A549 (cell line): ENCODE measurements around the gene CCDC187. TPM values are rescaled to one million over a fixed set of nuclear protein-coding genes. Genes with fewer than 3 reads are reported as not detected.

Source experiments
- ATAC-seq, 2 experiments: fragments of 200-7000 bp in 1 of 2; fragments of >200 bp in 1 of 2; cut with Nextera tagmentation in 1 of 2; cut with Tn5 transposase in 1 of 2; 3 replicates each; pipeline versions ENCODE4 v1.8.0 to v1.9.1; 2018 to 2020; ENCODE audit warnings: mild to moderate bottlenecking in 1 of 2, moderate library complexity in 1 of 2
- CTCF ChIA-PET: fragments of 300-600 bp; sonication (Branson Sonifier 250); formaldehyde crosslinking; extraction: SDS; loops from one replicate; lab custom pipeline; 2021; ENCODE audit warnings: antibody characterized with exemption, inconsistent platforms; lab: Yijun Ruan, JAX
- POLR2A ChIA-PET: fragments of 350-600 bp; formaldehyde crosslinking; extraction: SDS; loops from one replicate; lab custom pipeline; 2021; ENCODE audit warnings: antibody characterized with exemption, inconsistent platforms; lab: Yijun Ruan, JAX
- DNase-seq, 2 experiments: peaks; one replicate each; pipeline versions ENCODE4 v3.0.0 to v3.0.0-alpha.2; 2011 to 2016; ENCODE audit warnings: low read depth in 1 of 2, low spot score in 1 of 2
- FAIRE-seq: peaks from 2 replicates; lab custom pipeline; 2011; peaks lifted over from hg19 to GRCh38; lab: Jason Lieb, UNC
- H3K27ac ChIP-seq, 2 experiments: fragments of >200 bp; sonication (Bioruptor Twin); formaldehyde crosslinking; 3 replicates each; pipeline ENCODE4 v1.5.1; 2016 to 2017
- H3K4me1 ChIP-seq: fragments of >200 bp; sonication (Bioruptor Twin); formaldehyde crosslinking; 3 replicates; pipeline ENCODE4 v1.6.1; 2016
- H3K4me2 ChIP-seq: fragments of >200 bp; sonication (Bioruptor Twin); formaldehyde crosslinking; 3 replicates; pipeline ENCODE4 v1.6.1; 2016
- H3K4me3 ChIP-seq: fragments of >200 bp; sonication (Bioruptor Twin); formaldehyde crosslinking; 3 replicates; pipeline ENCODE4 v1.5.1; 2016
- H3K9me3 ChIP-seq: fragments of >200 bp; sonication (Bioruptor Twin); formaldehyde crosslinking; 3 replicates; pipeline ENCODE4 v1.6.1; 2016
- BCL3 ChIP-seq: fragments of >200 bp; sonication (Bioruptor Twin); formaldehyde crosslinking; IDR thresholded peaks from 3 replicates; pipeline ENCODE4 v1.6.1; 2016
- CBX2 ChIP-seq: fragments of 200-600 bp; sonication (generic); IDR thresholded peaks from 2 replicates; pipeline ENCODE4 v1.6.1; 2016; ENCODE audit warnings: low read depth, mild to moderate bottlenecking, borderline replicate concordance
- CHD2 ChIP-seq: fragments of 150-350 bp; IDR thresholded peaks from 2 replicates; pipeline ENCODE4 v1.6.1; 2014; ENCODE audit warnings: low read length; ENCODE audit not compliant: partially characterized antibody
- ELK1 ChIP-seq: fragments of 150-350 bp; IDR thresholded peaks from 2 replicates; pipeline ENCODE4 v1.6.1; 2014; ENCODE audit warnings: low read depth, mild to moderate bottlenecking, low read length
- FOSB ChIP-seq: fragments of 250-450 bp; sonication (Bioruptor Pico); IDR thresholded peaks from 2 replicates; pipeline ENCODE4 v1.5.0; 2020; ENCODE audit warnings: mild to moderate bottlenecking, moderate library complexity
- FOSL2 ChIP-seq, 2 experiments: fragments of 450-650 bp in 1 of 2; fragments of >200 bp in 1 of 2; sonication (Bioruptor Twin) in 1 of 2; formaldehyde crosslinking; IDR thresholded peaks; 2 replicates each; pipeline versions ENCODE4 v1.5.0 to v1.6.1; 2016 to 2020; ENCODE audit warnings: mild to moderate bottlenecking in 1 of 2, moderate library complexity in 1 of 2
- HMGXB4 ChIP-seq: fragments of 250-450 bp; sonication (Bioruptor Pico); IDR thresholded peaks from 2 replicates; pipeline ENCODE4 v1.5.0; 2021; ENCODE audit warnings: mild to moderate bottlenecking, moderate library complexity, borderline replicate concordance
- HOXB13 ChIP-seq: fragments of 250-450 bp; sonication (Bioruptor Pico); IDR thresholded peaks from 2 replicates; pipeline ENCODE4 v1.5.0; 2020; ENCODE audit warnings: low read depth, mild to moderate bottlenecking, moderate library complexity
- HOXB5 ChIP-seq: fragments of 250-450 bp; sonication (Bioruptor Pico); IDR thresholded peaks from 2 replicates; pipeline ENCODE4 v1.5.0; 2020; ENCODE audit warnings: mild to moderate bottlenecking, moderate library complexity
- JUN ChIP-seq, 2 experiments: fragments of >200 bp; sonication (Bioruptor Twin); formaldehyde crosslinking; IDR thresholded peaks; 2 replicates in 1 of 2; 3 replicates in 1 of 2; pipeline ENCODE4 v1.6.1; 2016 to 2017
- JUNB ChIP-seq: fragments of >200 bp; sonication (Bioruptor Twin); formaldehyde crosslinking; IDR thresholded peaks from 2 replicates; pipeline ENCODE4 v1.6.1; 2016
- KDM1A ChIP-seq: fragments of 200-600 bp; sonication (generic); IDR thresholded peaks from 2 replicates; pipeline ENCODE4 v1.6.1; 2016; ENCODE audit warnings: low read depth, mild to moderate bottlenecking
- NFE2L2 ChIP-seq: fragments of 150-350 bp; conservative IDR thresholded peaks from 2 replicates; pipeline ENCODE4 v1.6.1; 2014; ENCODE audit warnings: low read length
- POLR2AphosphoS2 ChIP-seq: conservative IDR thresholded peaks from 2 replicates; pipeline ENCODE4 v1.6.1; 2012; ENCODE audit warnings: low read length, improper control_type of control experiment, inconsistent platforms
- SMC3 ChIP-seq: fragments of >200 bp; sonication (Bioruptor Twin); formaldehyde crosslinking; IDR thresholded peaks from 3 replicates; pipeline ENCODE4 v1.6.1; 2018; ENCODE audit warnings: inconsistent platforms
- SREBF2 ChIP-seq: fragments of 450-650 bp; IDR thresholded peaks from 2 replicates; pipeline ENCODE4 v1.6.1; 2014; ENCODE audit warnings: mild to moderate bottlenecking, moderate library complexity
- TP53 ChIP-seq: fragments of 250-450 bp; sonication (Bioruptor Pico); IDR thresholded peaks from 2 replicates; pipeline ENCODE4 v1.5.0; 2021; ENCODE audit warnings: mild to moderate bottlenecking, moderate library complexity
- USF2 ChIP-seq: fragments of 450-650 bp; IDR thresholded peaks from 2 replicates; pipeline ENCODE4 v1.6.1; 2014; ENCODE audit warnings: antibody characterized with exemption
- ZFP36 ChIP-seq: fragments of 450-650 bp; IDR thresholded peaks from 2 replicates; pipeline ENCODE4 v1.6.1; 2014; ENCODE audit warnings: borderline replicate concordance; ENCODE audit not compliant: partially characterized antibody
- ZSCAN20 ChIP-seq: fragments of 250-450 bp; sonication (Bioruptor Pico); IDR thresholded peaks from 2 replicates; pipeline ENCODE4 v1.8.0; 2022; ENCODE audit warnings: mild to moderate bottlenecking, moderate library complexity
- WGBS: methylation state at CpG from one replicate; pipeline ENCODE4 v1.1.6; 2017; ENCODE audit errors: missing lambda C conversion rate; 5-methylcytosine and 5-hydroxymethylcytosine counted together
- polyA plus RNA-seq, 4 experiments: library from polyadenylated mRNA; depleted of rRNA in 3 of 4; stranded (reverse); fragments of >200 nt; fragmentation: RNase III in 1 of 4; extraction: RNeasy Plus Mini Kit Qiagen cat#74134 plus additional on column Dnase treatment in 1 of 4; gene quantifications; 2 replicates in 3 of 4; 3 replicates in 1 of 4; pipeline ENCODE4 v1.2.3, GENCODE V29; 2011 to 2017
- TF ChIP-seq, protein P1 (sequence below): IDR thresholded peaks from 2 replicates; pipeline ENCODE4 v1.6.1; 2012
- TF ChIP-seq, protein P2 (sequence below): IDR thresholded peaks from 2 replicates; pipeline ENCODE4 v1.6.1; 2012; ENCODE audit warnings: low read depth, borderline replicate concordance
- TF ChIP-seq, protein P3 (sequence below): IDR thresholded peaks from 2 replicates; pipeline ENCODE4 v1.6.1; 2012

CCDC187 gene
- polyA plus RNA-seq, 2 of the 4 experiments (the other 2 are of a cell fraction): under 0.01 TPM; not detected in 1

- DNase-seq (no peak), FAIRE-seq (no peak), ATAC-seq (no peak; a peak in 1 of 6 replicates)
- Histone ChIP-seq H3K4me2 (no peak overlapping the region), H3K9me3 (no peaks in the 10 kb centered on the region), H3K27ac (no peak overlapping the region), H3K4me3 (no peak overlapping the region), H3K4me1 (no peaks in the 10 kb centered on the region)
- TF ChIP-seq, protein P1, sequence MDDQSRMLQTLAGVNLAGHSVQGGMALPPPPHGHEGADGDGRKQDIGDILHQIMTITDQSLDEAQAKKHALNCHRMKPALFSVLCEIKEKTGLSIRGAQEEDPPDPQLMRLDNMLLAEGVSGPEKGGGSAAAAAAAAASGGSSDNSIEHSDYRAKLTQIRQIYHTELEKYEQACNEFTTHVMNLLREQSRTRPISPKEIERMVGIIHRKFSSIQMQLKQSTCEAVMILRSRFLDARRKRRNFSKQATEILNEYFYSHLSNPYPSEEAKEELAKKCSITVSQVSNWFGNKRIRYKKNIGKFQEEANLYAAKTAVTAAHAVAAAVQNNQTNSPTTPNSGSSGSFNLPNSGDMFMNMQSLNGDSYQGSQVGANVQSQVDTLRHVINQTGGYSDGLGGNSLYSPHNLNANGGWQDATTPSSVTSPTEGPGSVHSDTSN: no peak
- TF ChIP-seq NFE2L2 (no peak), FOSB (CRISPR knock-in tag) (no peak), POLR2AphosphoS2 (no peak), HOXB13 (CRISPR knock-in tag) (no peak), BCL3 (no peak), KDM1A (no peak), HOXB5 (CRISPR knock-in tag) (no peak), ELK1 (no peak), ZFP36 (no peak), ZSCAN20 (no peak), SMC3 (no peak), JUNB (no peak), SREBF2 (no peak)
- TF ChIP-seq, protein P2, sequence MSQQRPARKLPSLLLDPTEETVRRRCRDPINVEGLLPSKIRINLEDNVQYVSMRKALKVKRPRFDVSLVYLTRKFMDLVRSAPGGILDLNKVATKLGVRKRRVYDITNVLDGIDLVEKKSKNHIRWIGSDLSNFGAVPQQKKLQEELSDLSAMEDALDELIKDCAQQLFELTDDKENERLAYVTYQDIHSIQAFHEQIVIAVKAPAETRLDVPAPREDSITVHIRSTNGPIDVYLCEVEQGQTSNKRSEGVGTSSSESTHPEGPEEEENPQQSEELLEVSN: no peak
- POLR2A ChIA-PET: no interaction called here
- 67% methylated on average over 13 of the region's 28 CpGs for WGBS
- CTCF ChIA-PET: interaction anchor here (0.7 to 5.1 kb wide), 7 partner anchors 10 to 51 kb away, joined by 3 to 39 read pairs (median 3); no protein-coding TSS in a partner anchor
Observed at GRCh38 chr9:136273921-136274785, 29.7 kb downstream of the CCDC187 start.

DNA sequence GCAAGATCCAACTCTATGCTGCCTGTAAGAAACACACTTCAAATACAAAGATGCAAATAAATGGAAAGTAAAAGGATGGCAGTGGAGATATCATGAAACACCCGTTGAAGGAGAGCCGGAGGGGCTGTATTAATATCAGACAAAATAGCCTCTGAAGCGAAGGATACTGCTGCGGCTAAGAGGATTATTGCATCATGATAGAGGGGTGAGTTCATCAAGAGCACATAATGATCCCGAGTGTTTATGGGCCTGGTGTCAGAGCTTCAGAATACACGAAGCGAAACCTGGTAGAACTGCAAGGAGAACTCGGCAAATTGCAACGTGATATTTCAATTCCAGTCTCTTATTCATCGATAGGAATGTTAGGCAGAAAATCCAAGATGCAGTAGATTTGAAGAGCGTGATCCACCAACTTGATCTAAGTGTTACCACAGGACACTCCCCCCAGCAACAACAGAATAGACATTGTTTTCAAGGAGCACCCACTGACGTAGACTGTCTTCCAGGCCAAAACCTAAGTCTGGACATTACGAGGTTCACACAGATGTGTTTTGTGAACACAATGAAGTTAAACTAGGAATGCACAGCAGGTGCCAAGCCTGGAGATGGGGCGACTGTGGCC is 30.5 kb downstream of the CCDC187 start:
- H3K4me2 ChIP-seq: no peak overlapping the region
- 72% methylated on average over 14 of the region's 14 CpGs for WGBS
- H3K27ac ChIP-seq: no peak overlapping the region
- ChIA-PET POLR2A (no interaction called here), CTCF (interaction anchor here (0.7 to 5.1 kb wide), 4 partner anchors 10 to 50 kb away, joined by 3 to 39 read pairs (median 3); no protein-coding TSS in a partner anchor)
- no peaks in the 10 kb centered on the region for H3K4me1 ChIP-seq
- DNase-seq (no peak), ATAC-seq (no peak), FAIRE-seq (peak; percentile 18)
- H3K9me3 ChIP-seq: no peaks in the 10 kb centered on the region
- no peak overlapping the region for H3K4me3 ChIP-seq
- TF ChIP-seq TP53 (no peak), JUN (IDR thresholded peaks at IDR 0.05) (no peak), HOXB5 (CRISPR knock-in tag) (no peak), ZFP36 (no peak), USF2 (no peak), JUNB (no peak), CBX2 (no peak), HOXB13 (CRISPR knock-in tag) (no peak), FOSL2 (IDR thresholded peaks at IDR 0.05) (no peak), FOSL2 (CRISPR knock-in tag; IDR thresholded peaks at IDR 0.05) (no peak), CHD2 (no peak), HMGXB4 (CRISPR knock-in tag) (no peak)
- TF ChIP-seq, protein P3, sequence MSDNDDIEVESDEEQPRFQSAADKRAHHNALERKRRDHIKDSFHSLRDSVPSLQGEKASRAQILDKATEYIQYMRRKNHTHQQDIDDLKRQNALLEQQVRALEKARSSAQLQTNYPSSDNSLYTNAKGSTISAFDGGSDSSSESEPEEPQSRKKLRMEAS: no peak
